ENCODE measurements around the gene TIMP1. TPM values are rescaled to one million over a fixed set of nuclear protein-coding genes. Genes with fewer than 3 reads are reported as not detected.

TIMP1 gene
- total RNA-seq, 1 donor from 2014 or later = 479 TPM

DNA sequence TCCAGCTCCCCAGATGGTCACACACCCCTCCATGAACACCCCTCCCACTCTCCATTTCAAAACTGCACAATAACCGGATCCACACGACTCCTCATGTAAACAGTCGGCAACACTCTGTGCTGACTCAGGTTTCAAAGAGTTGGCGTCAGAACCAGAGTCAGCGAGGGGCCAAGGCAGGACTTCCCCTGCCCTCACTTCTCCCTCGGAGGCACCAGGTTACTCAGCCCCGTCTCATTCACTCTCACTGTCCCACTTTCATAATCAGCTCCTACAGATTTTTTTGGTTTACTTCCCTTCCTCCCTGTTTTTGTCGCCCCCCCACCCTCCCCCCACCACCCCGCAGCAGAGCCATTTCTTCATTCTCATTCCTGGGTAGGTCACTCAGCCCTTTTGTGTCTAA lies 2.7 kb upstream of the TIMP1 start:
- Histone ChIP-seq H3K9me3 (ENCODE audit: insufficient read depth, low read depth, low read length) (no peaks in the 10 kb centered on the region), H4K20me1 (ENCODE audit: insufficient read depth, low read length) (peaks cover 15% of the 10 kb centered on the region), H3K27ac (ENCODE audit: low read depth, low read length) (peak overlapping the region; percentile 25), H3K4me3 (ENCODE audit: insufficient read depth, low read depth, low read length) (no peak overlapping the region), H3K27me3 (ENCODE audit: insufficient read depth, low read length) (no peaks in the 10 kb centered on the region), H3K36me3 (ENCODE audit: insufficient read depth, low read length) (no peaks in the 10 kb centered on the region), H3K9ac (ENCODE audit: low read length) (peak overlapping the region; percentile 27), H3K4me2 (ENCODE audit: low read length) (peak overlapping the region; percentile 65), H2AFZ (ENCODE audit: low read depth, low read length) (no peak overlapping the region), H3K4me1 (ENCODE audit: insufficient read depth, low read length) (peaks cover 26% of the 10 kb centered on the region), H3K79me2 (ENCODE audit: insufficient read depth, low read length) (peaks cover 24% of the 10 kb centered on the region)
- Mint-ChIP-seq H3K36me3 (ENCODE audit: low read depth, unreplicated experiment) (no peaks in the 10 kb centered on the region), H3K27ac (ENCODE audit: unreplicated experiment) (no peak overlapping the region), H3K9me3 (ENCODE audit: unreplicated experiment) (no peaks in the 10 kb centered on the region), H3K27me3 (ENCODE audit: low read depth, unreplicated experiment) (no peaks in the 10 kb centered on the region), H3K4me3 (ENCODE audit: unreplicated experiment) (no peak overlapping the region), H3K4me1 (ENCODE audit: low read depth, unreplicated experiment) (peaks cover 24% of the 10 kb centered on the region)
- TF ChIP-seq, protein P1, sequence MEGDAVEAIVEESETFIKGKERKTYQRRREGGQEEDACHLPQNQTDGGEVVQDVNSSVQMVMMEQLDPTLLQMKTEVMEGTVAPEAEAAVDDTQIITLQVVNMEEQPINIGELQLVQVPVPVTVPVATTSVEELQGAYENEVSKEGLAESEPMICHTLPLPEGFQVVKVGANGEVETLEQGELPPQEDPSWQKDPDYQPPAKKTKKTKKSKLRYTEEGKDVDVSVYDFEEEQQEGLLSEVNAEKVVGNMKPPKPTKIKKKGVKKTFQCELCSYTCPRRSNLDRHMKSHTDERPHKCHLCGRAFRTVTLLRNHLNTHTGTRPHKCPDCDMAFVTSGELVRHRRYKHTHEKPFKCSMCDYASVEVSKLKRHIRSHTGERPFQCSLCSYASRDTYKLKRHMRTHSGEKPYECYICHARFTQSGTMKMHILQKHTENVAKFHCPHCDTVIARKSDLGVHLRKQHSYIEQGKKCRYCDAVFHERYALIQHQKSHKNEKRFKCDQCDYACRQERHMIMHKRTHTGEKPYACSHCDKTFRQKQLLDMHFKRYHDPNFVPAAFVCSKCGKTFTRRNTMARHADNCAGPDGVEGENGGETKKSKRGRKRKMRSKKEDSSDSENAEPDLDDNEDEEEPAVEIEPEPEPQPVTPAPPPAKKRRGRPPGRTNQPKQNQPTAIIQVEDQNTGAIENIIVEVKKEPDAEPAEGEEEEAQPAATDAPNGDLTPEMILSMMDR (IDR thresholded peaks at IDR 0.05; ENCODE audit: insufficient read depth, low read depth, low read length) = no peak
- TF ChIP-seq EZH2 (IDR thresholded peaks at IDR 0.05; ENCODE audit: insufficient read depth, low read length) = no peak
- peak; percentile 91 for FAIRE-seq
- peak; percentile 66 for DNase-seq (ENCODE audit: low read depth)

DNA sequence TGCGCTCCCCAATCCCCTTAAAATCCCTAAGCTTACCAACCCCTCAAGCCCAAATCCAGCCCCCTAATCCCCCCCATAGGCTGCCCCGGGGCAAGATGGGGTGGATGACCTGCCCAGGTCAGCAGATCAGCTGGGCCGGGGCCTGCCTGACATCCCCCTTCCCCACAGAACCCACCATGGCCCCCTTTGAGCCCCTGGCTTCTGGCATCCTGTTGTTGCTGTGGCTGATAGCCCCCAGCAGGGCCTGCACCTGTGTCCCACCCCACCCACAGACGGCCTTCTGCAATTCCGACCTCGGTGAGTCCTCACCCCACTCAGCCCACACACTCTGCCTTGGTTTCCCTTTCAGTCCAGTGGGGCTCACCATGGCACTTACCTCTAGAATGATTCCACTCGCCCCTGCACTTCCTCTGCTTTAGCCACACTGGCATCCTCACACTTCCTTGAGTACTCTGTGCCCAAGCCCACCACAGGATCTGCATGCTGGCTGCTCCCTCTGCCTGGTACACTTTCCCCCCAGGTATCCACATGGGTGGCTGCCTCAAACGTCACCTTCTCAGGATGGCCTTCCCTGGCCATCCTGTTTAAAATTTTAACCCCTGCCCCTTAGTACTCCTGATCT lies 1.1 kb downstream of the TIMP1 start:
- Histone ChIP-seq H3K79me2 (ENCODE audit: insufficient read depth, low read length) (peaks cover 29% of the 10 kb centered on the region), H3K27me3 (ENCODE audit: insufficient read depth, low read length) (no peaks in the 10 kb centered on the region), H4K20me1 (ENCODE audit: insufficient read depth, low read length) (peaks cover 37% of the 10 kb centered on the region), H3K9ac (ENCODE audit: low read length) (peak overlapping the region; percentile 92), H3K36me3 (ENCODE audit: insufficient read depth, low read length) (no peaks in the 10 kb centered on the region), H3K9me3 (ENCODE audit: insufficient read depth, low read depth, low read length) (no peaks in the 10 kb centered on the region), H2AFZ (ENCODE audit: low read depth, low read length) (no peak overlapping the region), H3K4me3 (ENCODE audit: insufficient read depth, low read depth, low read length) (peak overlapping the region; percentile 82), H3K4me1 (ENCODE audit: insufficient read depth, low read length) (peaks cover 32% of the 10 kb centered on the region), H3K27ac (ENCODE audit: low read depth, low read length) (peak overlapping the region; percentile 76), H3K4me2 (ENCODE audit: low read length) (peak overlapping the region; percentile 93)
- DNase-seq (ENCODE audit: low read depth) = no peak
- Mint-ChIP-seq H3K27me3 (ENCODE audit: low read depth, unreplicated experiment) (no peaks in the 10 kb centered on the region), H3K9me3 (ENCODE audit: unreplicated experiment) (no peaks in the 10 kb centered on the region), H3K36me3 (ENCODE audit: low read depth, unreplicated experiment) (no peaks in the 10 kb centered on the region), H3K27ac (ENCODE audit: unreplicated experiment) (peak overlapping the region; percentile 47), H3K4me3 (ENCODE audit: unreplicated experiment) (peak overlapping the region; percentile 86), H3K4me1 (ENCODE audit: low read depth, unreplicated experiment) (peaks cover 15% of the 10 kb centered on the region)
- FAIRE-seq = no peak
- TF ChIP-seq EZH2 (IDR thresholded peaks at IDR 0.05; ENCODE audit: insufficient read depth, low read length) = no peak
- TF ChIP-seq, protein P1 (IDR thresholded peaks at IDR 0.05; ENCODE audit: insufficient read depth, low read depth, low read length) = no peak

DNA sequence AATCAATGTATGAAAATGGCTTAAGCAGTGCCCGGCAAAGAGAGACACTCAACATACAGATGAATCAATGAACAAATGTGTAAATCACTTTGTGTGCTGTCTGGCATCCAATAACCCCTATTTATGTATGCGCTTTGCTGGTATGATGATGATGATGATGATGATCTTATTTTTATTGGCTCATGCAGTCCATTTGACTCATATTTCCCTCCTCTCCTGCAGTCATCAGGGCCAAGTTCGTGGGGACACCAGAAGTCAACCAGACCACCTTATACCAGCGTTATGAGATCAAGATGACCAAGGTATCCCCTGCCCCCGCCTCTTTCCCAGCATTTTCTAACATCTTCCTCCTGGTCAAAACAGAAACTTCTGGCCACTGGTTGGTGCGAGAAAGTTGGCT lies 2.5 kb downstream of the TIMP1 start:
- no peak overlapping the region for H3K27ac ChIP-seq (ENCODE audit: low read depth, low read length)

More for the DNA sequence above, 2.5 kb downstream of the TIMP1 start:
- no peaks in the 10 kb centered on the region for H3K27me3 Mint-ChIP-seq (ENCODE audit: low read depth, unreplicated experiment)
- FAIRE-seq = no peak
- peak overlapping the region; percentile 82 for H3K4me3 ChIP-seq (ENCODE audit: insufficient read depth, low read depth, low read length)
- H3K4me1 Mint-ChIP-seq (ENCODE audit: low read depth, unreplicated experiment) = peaks cover 12% of the 10 kb centered on the region
- H2AFZ ChIP-seq (ENCODE audit: low read depth, low read length) = no peak overlapping the region
- no peaks in the 10 kb centered on the region for H3K9me3 Mint-ChIP-seq (ENCODE audit: unreplicated experiment)
- H3K9ac ChIP-seq (ENCODE audit: low read length) = peak overlapping the region; percentile 92
- peaks cover 29% of the 10 kb centered on the region for H3K79me2 ChIP-seq (ENCODE audit: insufficient read depth, low read length)
- peaks cover 24% of the 10 kb centered on the region for H3K4me1 ChIP-seq (ENCODE audit: insufficient read depth, low read length)
- no peaks in the 10 kb centered on the region for H3K27me3 ChIP-seq (ENCODE audit: insufficient read depth, low read length)
- H3K4me2 ChIP-seq (ENCODE audit: low read length) = peak overlapping the region; percentile 93
- peak overlapping the region; percentile 69 for H3K27ac Mint-ChIP-seq (ENCODE audit: unreplicated experiment)
- no peaks in the 10 kb centered on the region for H3K9me3 ChIP-seq (ENCODE audit: insufficient read depth, low read depth, low read length)
- H4K20me1 ChIP-seq (ENCODE audit: insufficient read depth, low read length) = peaks cover 37% of the 10 kb centered on the region
- peak overlapping the region; percentile 86 for H3K4me3 Mint-ChIP-seq (ENCODE audit: unreplicated experiment)
- TF ChIP-seq EZH2 (IDR thresholded peaks at IDR 0.05; ENCODE audit: insufficient read depth, low read length) = no peak
- TF ChIP-seq, protein P1 (IDR thresholded peaks at IDR 0.05; ENCODE audit: insufficient read depth, low read depth, low read length) = no peak
- H3K36me3 Mint-ChIP-seq (ENCODE audit: low read depth, unreplicated experiment) = no peaks in the 10 kb centered on the region
- DNase-seq (ENCODE audit: low read depth) = no peak
- no peaks in the 10 kb centered on the region for H3K36me3 ChIP-seq (ENCODE audit: insufficient read depth, low read length)

All from astrocyte (in vitro differentiated cells and primary cell).